Stimulated activated CD8-positive, alpha-beta memory T cell treated with anti-CD3 and anti-CD28 coated beads, Interleukin-2, amount 100 ng/mL, for 48 hours (primary cell): ENCODE data around the gene TEX101.

Experiments used
- DNase-seq, 2 donors: peaks; one replicate each; pipeline ENCODE4 v3.0.0-alpha.2; 2020; ENCODE audit warnings: low read depth in 2 of 2

Gene TEX101

DNA sequence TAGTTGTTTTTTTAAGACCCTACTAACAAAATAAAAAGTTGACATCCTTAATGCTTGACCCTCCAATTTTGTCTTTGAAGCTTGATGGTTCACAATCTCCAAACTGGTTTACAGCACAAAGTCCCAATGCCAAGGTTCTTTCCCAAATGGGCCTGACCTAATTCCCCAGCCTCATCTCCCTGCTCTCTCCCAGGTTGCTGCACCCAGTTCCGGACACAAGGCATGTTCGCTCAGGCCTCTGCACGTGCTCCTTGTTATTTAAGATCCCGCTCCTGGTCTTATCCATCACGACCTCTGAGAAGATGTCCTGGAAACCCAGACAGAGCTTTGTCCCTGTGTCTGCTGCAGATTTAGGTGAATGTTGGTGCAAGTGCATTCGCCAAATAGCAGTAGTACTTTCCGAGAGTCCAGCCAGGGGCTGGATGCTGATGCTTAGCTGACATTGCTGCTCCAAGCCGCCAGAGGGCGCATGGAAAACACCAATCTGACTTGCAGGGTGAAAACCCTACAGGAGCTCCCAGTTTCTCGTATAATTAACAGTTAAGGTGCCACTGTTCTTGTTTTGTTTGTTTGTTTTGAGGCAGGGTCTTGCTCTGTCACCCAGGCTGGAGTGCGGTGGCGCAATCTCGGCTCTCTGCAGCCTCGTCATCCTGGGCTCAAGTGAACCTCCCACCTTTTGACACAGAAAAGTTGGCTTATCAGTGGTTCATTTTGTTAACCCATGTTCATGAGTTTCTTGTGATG is 32.2 kb downstream of the TEX101 start:
- DNase-seq = peak; percentile 51 to 65

DNA sequence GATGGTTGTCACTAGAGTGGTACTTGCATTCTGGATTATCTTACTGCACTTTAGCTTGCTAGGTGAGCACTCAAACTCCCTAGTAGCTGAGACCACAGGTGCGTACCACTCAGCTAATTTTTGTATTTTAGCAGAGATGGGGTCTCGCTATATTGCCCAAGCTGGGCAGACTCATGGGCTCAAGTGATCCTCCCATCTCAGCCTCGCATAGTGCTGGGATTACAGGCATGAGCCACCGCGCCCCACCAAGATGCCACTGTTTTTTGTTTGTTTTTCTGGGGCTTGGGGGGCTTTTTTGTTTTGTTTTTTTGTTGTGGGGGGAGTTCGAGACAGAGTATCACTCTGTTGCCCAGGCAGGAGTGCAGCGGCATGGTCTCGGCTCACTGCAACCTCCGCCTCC is 33.0 kb downstream of the TEX101 start:
- DNase-seq = no peak

DNA sequence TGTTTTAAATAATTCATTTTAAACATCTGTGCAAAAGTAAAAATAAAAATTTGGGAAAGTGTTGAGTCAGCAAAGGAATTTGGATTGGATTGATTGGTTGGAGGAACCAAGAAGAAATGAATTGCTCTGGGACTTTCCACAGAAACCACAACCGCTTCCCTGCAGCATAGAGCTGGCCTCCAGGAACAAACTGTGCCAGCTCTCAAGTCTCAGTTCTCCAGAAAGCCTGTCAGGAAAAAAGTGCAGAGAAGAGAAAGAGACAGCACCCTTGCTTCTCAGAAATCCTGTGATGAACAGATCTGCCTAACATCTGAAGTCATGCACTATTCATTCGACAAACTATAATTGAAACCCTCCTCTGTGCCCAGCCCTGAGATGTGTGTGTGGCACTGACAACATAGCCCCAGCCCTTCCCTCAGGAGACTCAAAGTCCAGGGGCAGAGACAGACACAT is 35.9 kb downstream of the TEX101 start:
- no peak for DNase-seq

DNA sequence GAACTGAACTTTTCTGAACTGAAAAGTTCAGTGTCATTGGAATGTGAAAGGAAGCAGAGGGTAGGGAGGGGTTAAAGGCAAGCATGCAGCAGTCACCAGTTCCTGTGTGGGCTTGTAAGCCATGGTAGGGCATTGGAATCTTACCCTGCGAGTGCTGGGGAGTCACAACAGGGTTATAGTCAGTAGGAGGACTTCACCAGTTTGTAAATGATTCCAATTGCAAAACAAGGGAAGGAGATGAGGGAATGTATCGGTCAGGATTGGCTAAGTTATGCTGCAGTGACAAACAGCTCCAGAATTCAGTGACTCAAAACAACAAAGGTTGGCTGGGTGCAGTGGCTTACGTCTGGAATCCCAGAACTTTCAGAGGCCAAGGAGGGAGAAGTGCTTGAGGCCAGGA is 37.9 kb downstream of the TEX101 start:
- no peak for DNase-seq

DNA sequence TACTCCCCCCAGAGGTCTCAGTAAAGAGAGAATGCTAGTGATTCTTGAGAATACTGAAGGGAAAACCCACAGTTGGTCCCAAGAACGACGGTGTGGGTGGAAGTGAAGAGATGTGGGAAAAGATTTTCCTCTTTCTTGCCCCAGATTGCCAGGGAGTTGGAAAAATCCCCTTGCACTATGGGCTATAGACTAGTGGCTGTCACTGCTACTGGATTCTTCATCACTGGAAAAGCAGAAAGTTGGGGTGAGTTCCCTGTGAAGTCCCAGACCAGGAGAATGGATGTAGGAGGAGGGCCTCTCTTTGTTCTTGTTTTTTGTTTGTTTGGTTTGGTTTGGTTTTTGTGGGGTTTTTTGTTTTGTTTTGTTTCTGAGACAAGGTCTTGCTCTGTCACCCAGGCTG is 39.3 kb downstream of the TEX101 start:
- DNase-seq = no peak

DNA sequence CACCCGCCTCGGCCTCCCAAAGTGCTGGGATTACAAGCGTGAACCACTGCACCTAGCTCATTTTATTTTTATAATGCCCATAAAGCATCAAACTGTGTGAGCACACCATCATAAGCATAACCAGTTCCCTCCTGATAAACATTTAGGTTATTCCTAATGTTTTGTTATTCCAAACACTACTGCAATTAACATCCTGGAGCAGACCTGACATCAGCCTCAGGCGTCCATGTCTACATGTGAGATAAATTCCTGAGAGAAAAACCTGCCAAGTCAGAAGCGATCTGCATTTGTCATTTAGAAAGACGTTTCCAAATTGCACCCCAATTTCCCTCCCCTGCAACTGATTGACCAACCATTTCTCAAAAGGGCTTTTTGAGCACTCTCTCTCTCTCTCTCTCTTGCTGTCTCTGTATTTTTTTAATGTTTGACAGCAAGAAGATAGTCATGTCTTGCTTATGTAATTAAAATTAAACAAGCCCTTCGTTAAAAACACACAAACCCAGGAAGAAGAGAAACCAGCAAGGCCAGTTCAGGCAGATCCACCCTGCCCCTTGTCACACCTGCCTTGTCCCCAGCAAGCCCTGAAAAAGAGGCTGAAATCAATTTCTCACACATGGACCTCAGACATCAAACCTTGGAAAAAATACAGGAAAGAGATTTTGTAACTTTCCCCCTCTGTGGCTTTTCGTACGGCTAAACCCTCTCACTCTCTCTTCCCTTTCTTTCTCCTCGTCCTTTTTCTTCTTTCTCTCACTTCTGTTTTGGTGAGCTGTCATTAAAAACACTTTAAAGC is 40.8 kb downstream of the TEX101 start:
- DNase-seq = no peak

DNA sequence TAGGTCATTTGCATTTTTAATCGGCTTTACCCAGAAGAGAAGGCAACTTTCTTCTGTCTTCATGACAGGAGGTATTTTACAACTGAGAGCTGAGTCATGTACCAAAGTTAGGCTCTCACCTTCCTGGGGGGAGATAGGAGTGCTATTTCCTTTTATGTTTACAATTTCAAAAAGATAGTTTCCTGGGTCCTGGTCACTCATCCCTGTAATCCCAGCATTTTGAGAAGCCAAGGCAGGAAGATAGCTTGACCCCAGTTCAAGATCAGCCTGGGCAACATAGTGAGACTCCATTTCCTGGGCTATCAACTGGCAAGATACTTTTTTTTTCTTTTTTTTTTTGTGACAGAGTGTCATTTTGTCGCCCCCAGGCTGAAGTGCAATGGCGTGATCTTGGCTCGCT is 43.1 kb downstream of the TEX101 start:
- no peak for DNase-seq

DNA sequence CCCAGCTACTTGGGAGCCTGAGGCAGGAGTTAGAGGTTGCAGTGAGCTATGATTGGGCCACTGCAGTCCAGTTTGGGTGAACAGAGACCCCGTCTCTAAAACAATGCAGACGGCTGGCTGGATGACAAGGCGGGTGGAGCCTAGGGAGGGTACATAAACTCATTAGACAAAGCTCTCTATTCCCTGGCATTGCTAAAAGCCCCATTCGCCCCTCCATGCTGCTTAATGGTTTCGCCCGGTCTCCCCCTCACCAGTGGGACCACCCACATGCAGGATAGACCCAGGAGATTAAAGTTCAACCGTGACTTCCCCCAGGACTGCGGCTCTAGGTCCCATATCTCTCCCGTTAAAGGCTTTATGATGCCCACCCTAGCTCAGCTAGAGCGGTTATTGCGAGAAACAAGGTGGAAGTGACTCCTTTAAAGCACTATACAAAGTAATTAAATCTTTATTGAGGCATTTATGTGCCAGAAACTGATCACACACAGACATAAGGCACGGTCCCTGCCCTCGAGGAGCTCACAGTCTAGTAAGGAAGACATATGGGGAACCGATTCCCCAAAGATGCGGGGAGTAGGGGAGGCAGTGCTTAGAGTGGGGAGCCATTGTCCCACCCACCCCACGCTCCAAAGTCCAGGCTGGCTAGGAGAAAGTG is 45.8 kb downstream of the TEX101 start:
- no peak for DNase-seq

DNA sequence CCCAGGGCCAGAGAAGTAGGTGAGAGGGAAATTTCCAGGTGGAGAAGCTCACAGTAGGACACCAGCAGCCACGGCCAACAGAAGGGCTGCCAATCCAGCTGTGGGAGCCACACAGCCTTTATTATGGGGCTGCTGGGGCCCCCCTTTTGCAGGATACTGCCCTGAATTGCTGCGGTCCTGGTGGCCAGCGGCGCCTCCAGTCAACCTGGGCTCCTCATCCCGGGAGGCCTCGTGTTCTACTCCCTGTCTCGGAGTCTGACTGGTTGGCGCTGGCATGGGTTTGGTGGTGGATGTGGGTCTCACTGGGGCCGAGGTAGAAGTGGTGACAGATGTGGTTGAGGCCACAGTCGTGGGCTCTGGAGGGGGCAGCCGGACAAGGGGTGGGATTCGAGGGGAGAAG is 46.6 kb downstream of the TEX101 start:
- DNase-seq = no peak

DNA sequence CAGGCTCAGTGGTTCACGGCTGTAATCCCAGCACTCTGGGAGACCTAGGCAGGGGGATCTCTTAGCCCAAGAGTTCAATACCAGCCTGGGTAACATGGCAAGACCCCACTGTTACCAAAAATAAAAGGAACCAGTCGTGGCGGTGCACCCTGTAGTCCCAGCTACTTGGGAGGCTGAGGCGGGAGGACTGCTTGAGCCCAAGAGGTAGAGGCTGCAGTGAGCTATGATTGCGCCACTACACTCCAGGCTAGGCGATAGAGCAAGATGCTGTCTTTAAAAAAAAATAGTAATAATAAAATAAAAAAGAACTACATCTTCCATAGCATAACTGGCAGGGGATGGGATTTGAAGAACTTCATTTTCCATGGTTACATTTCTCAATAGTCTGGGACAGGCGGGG is 47.7 kb downstream of the TEX101 start:
- no peak for DNase-seq

DNA sequence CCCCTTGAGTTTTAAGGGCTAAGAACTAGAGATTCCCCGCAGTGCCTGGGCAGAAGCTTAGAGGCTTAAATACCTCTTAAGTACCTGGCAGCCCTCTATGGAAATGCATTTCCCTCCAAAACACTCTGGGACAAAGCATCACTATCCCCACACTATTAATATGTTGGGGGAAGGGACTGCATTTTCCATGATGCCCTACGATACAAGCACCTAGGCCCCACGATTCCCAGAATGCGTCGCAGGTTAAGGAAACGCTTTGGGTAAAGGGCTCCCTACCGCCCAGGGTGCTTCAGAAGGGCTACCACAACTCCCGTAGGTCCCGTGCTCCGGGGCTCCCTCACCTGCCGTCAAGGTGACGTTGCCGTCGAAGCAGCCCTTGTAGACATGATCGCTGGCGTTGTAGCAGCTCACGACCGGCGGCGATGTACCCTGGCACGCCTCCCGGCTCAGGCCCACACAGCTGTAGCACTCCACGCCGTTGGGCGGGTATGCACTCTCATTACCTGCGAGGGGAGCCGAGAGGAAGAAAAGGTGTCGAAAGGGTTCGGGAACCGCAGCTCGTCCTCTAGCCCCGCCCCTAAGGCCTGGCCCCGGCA is 48.2 kb downstream of the TEX101 start:
- no peak for DNase-seq

DNA sequence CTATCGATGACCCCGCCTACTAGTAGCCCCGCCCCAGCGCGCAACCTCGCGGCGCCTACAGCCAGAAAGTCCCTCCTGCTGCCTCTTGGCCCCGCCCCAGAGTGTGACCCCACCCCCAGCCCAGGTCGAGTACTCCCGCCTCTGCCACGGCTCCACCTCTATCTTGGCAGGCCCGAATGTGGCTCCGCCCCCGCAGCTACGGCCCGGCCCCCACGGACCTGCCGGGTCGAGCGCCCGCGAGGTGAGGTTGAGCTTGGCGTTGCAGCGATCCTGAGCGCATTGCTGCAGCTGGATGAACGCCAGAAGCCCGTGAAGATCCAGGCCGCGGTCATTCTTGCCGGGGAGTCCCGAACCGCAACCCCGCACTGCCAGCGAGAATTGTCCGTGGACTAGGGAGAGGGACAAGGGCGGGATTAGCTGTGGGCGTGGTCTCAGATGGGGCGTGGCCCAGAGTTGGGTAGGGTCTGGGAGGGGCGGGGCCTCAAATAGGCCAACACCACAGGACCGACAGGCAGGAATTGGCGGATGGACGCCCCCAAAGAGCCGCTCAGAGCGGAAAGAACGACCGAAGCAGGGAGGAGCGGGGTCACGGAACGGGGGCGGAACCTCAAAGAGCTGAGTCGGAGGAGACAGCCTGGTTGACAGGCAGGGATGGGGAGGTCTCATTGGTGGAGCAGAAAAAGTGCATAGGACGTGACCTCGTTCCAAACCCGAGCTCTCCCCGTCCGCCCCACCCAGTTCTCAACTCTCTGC is 48.9 kb downstream of the TEX101 start:
- DNase-seq = peak; percentile 98 to 100

DNA sequence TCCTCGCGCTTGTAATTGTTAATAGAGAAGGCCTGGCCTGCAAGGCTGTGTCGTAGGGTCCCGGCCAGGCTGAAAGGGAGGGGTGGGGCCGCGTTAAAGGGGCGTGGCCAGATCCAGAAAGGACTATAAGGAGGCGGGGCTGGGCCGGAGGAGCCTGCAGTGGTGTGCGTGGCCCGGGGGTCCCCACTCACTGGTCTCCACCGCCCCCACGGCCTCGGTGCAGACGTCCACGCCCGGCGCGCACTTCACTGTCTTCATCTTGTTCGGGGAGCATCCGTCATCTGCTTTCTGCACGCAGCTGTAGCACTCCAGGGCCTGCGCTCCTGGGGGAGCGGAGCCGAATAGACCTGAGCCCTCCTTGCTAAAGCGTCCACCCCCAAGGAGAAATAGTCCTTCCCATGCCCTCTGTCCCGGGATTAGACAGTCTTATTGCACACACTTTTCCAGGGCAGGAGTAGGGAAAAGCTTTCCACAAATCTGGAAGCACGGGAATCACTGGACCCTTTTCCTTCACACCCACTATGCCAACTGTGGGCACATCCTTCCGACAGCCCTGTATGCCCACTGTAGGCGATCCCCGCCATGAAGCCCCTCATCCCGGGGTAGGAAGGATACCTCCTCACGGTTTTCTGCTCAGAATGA is 49.6 kb downstream of the TEX101 start:
- peak; percentile 69 to 73 for DNase-seq

DNA sequence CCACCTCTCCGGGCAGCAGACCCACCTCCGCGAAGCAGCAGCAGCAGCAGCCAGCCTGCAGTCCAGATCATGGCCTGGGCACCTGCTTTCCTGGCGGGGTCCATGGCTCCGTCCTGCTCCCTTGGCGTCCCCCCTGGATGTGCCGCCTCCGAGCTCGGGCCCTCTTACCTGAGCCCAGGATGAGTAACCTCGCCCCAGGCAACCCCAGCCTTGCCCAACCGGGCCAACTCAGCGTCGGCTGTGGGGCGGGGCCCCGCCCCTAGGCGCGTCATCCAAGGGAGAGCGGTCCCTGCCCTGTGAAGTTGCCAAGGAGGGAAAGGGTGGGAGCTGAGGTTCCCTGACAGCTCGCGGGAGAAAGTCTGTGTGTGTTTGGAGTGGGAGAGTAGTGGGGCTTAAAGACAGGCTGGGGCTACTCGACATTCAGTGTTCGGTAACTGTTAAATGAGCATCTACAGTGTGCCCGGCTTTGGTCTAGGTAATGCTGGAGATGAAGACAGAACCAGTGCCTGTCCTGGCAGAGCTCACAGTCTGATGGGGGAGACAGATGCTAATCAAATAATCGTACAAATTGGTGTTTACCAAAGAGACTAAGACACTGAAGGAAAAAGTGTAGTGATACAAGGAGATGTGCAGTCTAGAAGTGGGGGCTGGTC is 50.9 kb downstream of the TEX101 start, which contains the start of gene LYPD3:
Gene LYPD3 (minus strand): TSS at position 141 of the 653 bp plus-strand sequence. CDS start 37 bp downstream, at position 104.
- no peak for DNase-seq

DNA sequence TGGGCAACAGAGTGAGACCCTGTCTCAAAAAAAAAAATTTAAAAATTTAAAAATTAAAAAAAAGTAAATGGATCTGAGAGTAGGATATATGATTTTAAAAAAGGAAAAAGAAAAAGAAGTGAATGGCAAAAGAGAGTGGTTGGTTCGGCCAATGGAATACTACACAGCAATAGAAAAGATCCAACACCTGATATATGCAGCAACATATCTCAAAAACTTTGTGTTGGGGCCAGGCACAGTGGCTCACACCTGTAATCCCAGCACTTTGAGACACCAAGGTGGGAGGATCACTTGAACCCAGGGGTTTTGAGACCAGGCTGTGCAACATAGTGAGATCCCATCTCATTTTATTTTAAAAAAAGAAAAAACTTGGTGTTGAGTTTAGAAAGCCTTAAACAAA is 52.1 kb downstream of the TEX101 start:
- DNase-seq = no peak

DNA sequence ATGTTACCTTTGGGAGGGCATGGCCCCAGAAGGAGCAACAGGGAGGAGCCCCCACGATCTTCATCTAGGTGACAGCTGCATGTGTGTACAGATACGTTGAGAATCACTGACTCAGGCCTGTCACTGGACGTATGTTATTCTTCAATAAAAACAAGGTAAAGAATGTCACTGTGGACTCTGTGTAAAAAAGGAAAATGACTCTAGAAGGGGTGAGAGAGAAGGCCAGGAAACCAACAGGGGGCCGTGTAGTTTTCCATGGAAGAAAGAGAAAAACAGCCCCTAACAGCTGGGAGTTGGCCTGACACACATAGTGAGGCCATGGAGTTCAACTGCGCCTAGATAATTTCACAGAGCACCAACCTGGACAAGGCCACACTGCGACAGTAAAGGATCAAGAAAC is 52.6 kb downstream of the TEX101 start:
- DNase-seq = no peak

DNA sequence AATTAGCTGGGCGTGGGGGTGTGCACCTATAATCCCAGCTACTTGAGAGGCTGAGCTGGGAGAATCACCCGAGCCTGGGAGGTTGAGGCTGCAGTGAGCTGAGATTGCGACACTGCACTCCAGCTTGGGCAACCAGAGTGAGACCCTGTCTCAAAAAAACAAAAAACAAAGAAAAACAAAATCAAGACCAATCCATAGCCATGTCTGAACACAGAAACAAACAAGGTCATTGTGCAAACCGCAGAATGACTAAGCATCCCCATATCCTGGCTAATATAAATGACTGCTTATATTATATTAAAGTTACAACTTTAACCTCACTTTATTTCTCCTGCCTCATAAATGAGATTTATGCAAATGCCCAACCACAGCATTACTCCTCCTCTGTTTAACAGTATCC is 53.0 kb downstream of the TEX101 start:
- no peak for DNase-seq
